IPS DF 19.7 (cell line): ENCODE data around the gene PLEKHH1.

Experiments
- DNase-seq: peaks from one replicate; pipeline ENCODE4 v3.0.0-alpha.2; 2013; ENCODE audit warnings: low read depth, low spot score

PLEKHH1 gene

DNA sequence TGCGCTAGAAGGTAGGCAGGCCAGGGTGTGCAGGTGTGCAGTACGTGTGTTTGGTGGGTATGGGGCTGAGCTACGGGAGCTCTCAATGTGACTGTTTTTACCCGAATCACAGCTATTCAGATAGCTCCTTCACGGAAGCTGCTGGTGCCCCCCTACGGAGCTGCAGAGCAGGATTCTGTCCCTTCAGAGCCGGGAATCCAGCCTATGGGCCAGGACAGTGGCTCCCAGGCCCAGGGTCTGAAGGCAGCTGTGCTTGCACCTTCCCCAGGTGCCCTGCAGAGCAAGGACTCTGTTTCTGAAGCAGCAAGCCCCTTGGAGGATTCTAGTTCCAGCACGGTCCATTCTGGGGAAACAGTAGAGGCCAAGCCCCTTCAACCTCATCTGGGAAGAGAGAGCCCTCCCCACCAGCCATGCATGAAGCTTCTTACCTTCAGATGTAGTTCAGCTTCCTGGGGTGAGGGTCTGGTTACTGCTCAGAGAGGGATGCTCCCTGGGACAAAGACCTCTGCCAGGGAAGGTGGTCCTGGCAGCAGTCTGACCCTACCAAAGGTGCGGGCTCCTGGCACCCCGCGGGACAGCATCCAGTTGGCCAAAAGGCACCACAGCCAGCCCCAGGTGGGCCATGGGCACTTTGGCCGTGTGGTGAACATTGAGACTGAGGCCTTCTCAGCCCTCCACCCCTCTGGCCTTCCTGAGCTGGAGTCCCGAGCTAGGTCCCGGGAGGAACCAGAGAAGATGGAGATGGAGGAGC, 29.1 kb downstream of the PLEKHH1 start:
- no peak for DNase-seq

DNA sequence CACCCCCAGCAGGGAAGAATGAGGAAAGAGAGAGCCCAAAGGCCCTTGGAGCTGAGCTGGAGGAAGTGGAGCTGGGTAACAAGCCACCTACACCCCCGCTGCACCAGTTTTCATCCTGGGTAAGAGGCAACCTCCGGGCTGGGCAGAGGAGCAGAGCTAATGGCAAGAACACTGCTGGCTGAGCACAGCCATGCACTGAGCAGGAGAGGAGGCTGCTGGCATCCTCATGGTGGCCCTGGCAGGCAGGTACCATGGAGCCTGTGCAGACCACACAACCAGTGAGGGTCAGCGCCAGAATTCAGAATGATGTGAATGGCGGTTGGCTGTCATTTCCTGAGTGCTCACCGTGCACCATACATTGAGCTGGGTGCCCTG, 29.7 kb downstream of the PLEKHH1 start:
- DNase-seq = no peak

DNA sequence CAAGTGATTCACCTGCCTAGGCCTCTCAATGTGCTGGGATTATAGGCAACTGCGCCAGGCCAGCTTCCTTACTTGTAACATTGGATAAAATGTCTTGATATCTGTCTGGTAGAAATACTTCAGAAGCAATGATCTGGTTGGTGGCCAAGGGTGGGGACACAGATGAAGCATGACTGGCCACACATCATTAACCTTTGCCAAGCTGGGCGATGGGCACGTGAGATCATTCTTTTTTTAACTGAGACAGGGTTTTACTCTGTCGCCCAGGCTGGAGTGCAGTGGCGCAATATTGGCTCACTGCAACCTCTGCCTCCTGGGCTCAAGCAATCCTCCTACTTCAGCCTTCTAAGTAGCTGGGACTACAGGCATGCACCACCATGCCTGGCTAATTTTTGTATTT, 31.1 kb downstream of the PLEKHH1 start:
- no peak for DNase-seq

DNA sequence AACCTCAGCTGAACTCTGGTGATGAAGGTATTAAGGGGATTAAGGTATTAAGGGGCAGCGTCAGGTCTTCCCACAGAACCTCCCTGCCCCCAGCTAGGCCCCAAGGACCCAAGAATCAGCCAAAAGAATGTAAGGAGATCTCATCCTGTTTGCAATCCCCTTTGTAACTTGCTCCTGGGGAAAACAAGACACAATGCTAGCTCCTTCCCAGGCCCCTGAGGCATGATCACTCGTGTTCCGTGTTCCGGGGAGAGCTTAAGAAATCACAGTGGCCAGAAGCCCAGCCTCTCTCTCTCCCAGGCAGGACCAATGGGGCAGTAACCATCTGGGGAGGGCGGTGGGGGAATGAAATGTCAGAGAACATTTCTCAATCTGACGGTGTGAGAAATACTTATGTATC, 33.8 kb downstream of the PLEKHH1 start:
- no peak for DNase-seq

- DNase-seq = no peak
Measured at GRCh38 chr14:67567654-67568053, 34.6 kb downstream of the PLEKHH1 start.

GRCh38 chr14:67569011-67569650, 36.0 kb downstream of the PLEKHH1 start:
- DNase-seq = no peak

- no peak for DNase-seq
Measured at GRCh38 chr14:67569651-67570290, 36.7 kb downstream of the PLEKHH1 start.

GRCh38 chr14:67570453-67570852, 37.4 kb downstream of the PLEKHH1 start:
- DNase-seq = no peak

DNA sequence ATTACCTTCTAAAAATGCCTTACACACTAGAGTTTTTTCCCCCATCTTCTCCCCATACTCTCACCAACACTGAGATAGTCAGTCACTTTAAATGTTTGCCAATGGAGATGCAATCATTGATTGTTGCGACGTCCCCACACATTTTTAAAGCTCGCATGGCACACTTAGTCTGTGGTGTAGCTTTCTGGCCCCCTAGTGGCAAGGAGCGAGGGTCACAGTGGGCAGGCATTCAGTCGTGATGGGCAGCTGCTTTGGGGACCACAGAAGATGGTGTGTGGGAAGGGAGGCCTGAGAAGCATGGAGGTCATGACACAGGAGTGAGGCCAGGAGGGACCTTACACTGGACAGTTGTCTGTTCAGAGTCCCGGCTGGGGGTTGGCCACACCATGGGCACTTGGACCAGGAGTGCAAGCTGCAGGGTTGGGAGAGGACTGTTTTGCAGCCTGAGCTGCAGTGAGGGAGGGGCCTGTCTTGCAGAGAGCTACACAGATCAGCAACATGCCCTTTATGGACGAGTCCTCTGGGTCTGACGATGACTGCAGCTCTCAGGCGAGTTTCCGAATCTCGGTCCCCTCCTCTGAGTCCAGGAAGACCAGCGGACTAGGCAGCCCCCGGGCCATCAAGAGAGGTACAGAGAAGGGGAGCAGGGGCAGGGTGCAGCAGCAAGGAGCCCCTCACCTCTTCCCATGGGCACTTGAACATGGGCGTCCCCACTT, 38.3 kb downstream of the PLEKHH1 start:
- no peak for DNase-seq

DNA sequence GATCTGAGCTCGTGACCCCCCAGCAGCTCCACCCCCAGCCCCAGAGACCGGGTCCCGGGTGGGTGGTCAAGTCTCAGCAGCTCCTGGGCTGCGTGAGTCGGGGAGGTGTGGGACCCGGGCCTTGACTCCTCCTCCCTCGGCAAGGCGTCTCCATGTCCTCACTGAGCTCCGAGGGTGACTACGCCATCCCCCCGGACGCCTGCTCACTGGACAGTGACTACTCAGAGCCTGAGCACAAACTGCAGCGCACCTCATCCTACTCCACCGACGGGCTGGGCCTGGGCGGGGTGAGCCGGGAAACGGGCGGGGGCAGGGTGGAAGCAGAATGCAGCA, 38.9 kb downstream of the PLEKHH1 start:
- DNase-seq = no peak

GRCh38 chr14:67572608-67573007, 39.5 kb downstream of the PLEKHH1 start:
- no peak for DNase-seq

DNA sequence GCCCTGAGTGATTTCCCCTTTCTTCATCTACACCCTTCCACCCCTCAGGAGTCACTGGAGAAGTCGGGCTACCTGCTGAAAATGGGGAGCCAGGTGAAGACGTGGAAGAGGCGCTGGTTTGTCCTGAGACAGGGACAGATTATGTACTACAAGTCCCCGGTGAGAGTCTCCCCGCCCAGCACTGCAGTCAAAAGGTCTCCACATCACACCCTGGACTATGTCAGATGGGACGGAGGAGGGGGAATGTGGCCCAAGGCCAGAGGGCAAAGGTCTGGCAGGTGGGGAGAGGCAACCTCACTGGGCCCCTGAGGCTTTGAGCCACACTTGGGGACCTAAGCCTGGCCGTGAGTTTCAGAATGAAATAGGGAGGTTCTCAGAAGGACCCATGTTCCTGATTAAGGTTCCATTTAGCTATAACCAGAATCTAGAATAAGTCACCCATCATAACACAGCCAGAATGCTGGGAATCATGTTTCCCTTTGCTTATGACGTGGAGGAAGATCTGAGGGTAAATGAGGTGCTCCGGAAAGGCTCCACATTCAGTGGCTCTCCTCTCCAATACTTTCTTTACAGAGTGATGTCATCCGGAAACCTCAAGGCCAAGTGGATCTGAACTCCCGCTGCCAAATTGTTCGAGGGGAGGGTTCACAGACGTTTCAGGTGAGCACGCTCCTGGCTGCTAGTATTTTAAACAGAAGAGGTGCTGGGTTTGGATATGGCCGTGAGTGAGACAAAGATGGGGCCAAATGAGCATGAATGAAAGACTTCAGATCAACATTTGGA, 40.3 kb downstream of the PLEKHH1 start:
- no peak for DNase-seq

- no peak for DNase-seq
Measured at GRCh38 chr14:67574156-67574555, 41.1 kb downstream of the PLEKHH1 start.

DNA sequence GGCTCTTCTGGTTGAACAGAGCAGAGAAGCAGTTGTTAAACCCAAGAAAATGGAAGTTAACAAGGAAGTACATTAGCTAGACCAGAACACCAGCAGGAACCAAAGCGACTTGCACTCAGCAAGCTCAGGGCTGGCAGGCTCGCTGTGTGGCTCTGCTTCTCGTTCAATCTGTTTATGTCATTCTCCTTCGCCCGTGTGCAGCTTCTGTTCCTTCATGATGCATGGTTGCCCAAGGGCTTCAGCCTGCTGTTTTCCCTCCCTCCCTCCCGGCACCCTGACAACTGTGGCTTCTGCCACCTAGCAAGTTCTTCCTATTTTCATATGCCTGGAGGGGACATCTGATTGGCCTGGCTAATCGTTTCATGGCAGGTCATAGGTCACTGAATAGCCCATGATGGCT, 41.7 kb downstream of the PLEKHH1 start:
- no peak for DNase-seq

GRCh38 chr14:67575684-67576083, 42.6 kb downstream of the PLEKHH1 start:
- no peak for DNase-seq

DNA sequence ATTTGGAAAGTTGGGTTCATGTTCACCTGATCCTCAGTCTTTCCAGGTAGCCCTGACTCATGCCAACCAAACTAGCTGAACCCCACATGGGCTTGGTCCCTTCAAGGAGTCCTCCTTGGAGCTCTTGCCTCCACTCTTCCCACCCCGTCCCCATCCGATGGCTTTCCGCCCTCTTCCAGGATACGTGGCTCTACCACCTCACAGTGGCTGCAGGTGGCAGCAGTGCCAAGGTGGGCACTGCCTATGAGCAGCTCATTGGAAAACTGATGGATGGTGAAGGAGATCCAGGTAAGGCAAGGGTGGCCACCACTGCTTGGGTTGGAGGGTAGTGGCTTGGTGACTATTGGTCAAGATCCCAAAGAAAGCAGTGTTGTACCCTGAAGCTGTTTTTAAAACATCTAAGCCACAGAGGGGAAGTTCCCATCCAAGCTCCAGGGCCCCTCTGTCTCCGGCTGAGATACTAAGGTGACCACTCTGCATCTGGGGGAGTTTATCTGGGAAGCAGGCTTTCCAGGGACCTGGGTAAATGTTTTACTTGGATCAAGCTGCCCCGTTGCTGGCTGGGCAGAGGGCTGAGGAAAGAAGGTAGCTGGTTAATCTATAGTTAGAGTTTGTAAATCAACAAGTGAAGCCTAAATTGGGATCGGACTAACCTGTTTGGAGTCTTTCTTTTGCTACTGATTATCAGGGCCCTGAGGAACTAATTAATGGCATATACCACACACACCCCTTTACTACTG, 43.3 kb downstream of the PLEKHH1 start:
- no peak for DNase-seq

GRCh38 chr14:67577181-67577808, 44.2 kb downstream of the PLEKHH1 start:
- no peak for DNase-seq

- no peak for DNase-seq
Measured at GRCh38 chr14:67577909-67578749, 45.0 kb downstream of the PLEKHH1 start.

GRCh38 chr14:67579040-67579439, 46.0 kb downstream of the PLEKHH1 start:
- DNase-seq = no peak

GRCh38 chr14:67579636-67580035, 46.5 kb downstream of the PLEKHH1 start:
- no peak for DNase-seq
